Measurements from ENCODE around the gene IQSEC3. TPM values are rescaled to one million over a fixed set of nuclear protein-coding genes. Genes with fewer than 3 reads are reported as not detected.

Gene IQSEC3
- total and polyA plus RNA-seq, 2 of the 13 experiments (the other 11 are each of a cell fraction or from before 2014, with no cell fraction given), result not detected

- 0 out of 2 replicates have a peak, but pooled peaks have one; percentile 44 for TF ChIP-seq SMAD9 (CRISPR knock-in tag; IDR thresholded peaks at IDR 0.05)
- TF ChIP-seq HNF4G (IDR thresholded peaks at IDR 0.05; ENCODE audit: borderline replicate concordance, low read depth, low read length), result 0 out of 2 replicates have a peak, but pooled peaks have one; percentile 7
- no peak for TF ChIP-seq HNF4G (CRISPR knock-in tag; IDR thresholded peaks at IDR 0.05; ENCODE audit: borderline replicate concordance, low read depth)
- TF ChIP-seq ZBTB42 (CRISPR knock-in tag; IDR thresholded peaks at IDR 0.05), result no peak
- TF ChIP-seq KAT8 (CRISPR knock-in tag; IDR thresholded peaks at IDR 0.05), result no peak
- no peak for TF ChIP-seq ZNF460 (CRISPR knock-in tag; IDR thresholded peaks at IDR 0.05; ENCODE audit: borderline replicate concordance)
- TF ChIP-seq ZC3H4 (CRISPR knock-in tag; IDR thresholded peaks at IDR 0.05; ENCODE audit: borderline replicate concordance), result 0 out of 2 replicates have a peak, but pooled peaks have one; percentile 23
- no peak for TF ChIP-seq PAX8 (CRISPR knock-in tag; IDR thresholded peaks at IDR 0.05; ENCODE audit: borderline replicate concordance)
- TF ChIP-seq HHEX (CRISPR knock-in tag; IDR thresholded peaks at IDR 0.05), result no peak
- TF ChIP-seq ZNF772 (CRISPR knock-in tag; IDR thresholded peaks at IDR 0.05), result 0 out of 2 replicates have a peak, but pooled peaks have one; percentile 44
- TF ChIP-seq, protein P1, sequence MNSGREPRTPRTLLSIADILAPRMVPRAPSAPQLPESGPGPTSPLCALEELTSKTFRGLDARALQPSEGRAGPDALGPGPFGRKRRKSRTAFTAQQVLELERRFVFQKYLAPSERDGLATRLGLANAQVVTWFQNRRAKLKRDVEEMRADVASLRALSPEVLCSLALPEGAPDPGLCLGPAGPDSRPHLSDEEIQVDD (CRISPR knock-in tag; IDR thresholded peaks at IDR 0.05; ENCODE audit: borderline replicate concordance), result peak; percentile 62; the same call in 1 of the 2 replicates
- no peak for TF ChIP-seq HNRNPL (IDR thresholded peaks at IDR 0.05; ENCODE audit: low read depth, low read length)
- TF ChIP-seq PRPF4 (IDR thresholded peaks at IDR 0.05; ENCODE audit: low read depth, low read length, poor library complexity, severe bottlenecking), result no peak
- no peak for TF ChIP-seq SRF (IDR thresholded peaks at IDR 0.05; ENCODE audit: low read depth, low read length)
- TF ChIP-seq ZMYM3 (CRISPR knock-in tag; IDR thresholded peaks at IDR 0.05), result peak; percentile 30
- TF ChIP-seq GTF2F1 (IDR thresholded peaks at IDR 0.05; ENCODE audit: low read length), result no peak
- no peak for TF ChIP-seq SAP130 (CRISPR knock-in tag; IDR thresholded peaks at IDR 0.05; ENCODE audit: low read depth)
- no peak for TF ChIP-seq ZNF740 (CRISPR knock-in tag; IDR thresholded peaks at IDR 0.05)
- TF ChIP-seq, protein P2, sequence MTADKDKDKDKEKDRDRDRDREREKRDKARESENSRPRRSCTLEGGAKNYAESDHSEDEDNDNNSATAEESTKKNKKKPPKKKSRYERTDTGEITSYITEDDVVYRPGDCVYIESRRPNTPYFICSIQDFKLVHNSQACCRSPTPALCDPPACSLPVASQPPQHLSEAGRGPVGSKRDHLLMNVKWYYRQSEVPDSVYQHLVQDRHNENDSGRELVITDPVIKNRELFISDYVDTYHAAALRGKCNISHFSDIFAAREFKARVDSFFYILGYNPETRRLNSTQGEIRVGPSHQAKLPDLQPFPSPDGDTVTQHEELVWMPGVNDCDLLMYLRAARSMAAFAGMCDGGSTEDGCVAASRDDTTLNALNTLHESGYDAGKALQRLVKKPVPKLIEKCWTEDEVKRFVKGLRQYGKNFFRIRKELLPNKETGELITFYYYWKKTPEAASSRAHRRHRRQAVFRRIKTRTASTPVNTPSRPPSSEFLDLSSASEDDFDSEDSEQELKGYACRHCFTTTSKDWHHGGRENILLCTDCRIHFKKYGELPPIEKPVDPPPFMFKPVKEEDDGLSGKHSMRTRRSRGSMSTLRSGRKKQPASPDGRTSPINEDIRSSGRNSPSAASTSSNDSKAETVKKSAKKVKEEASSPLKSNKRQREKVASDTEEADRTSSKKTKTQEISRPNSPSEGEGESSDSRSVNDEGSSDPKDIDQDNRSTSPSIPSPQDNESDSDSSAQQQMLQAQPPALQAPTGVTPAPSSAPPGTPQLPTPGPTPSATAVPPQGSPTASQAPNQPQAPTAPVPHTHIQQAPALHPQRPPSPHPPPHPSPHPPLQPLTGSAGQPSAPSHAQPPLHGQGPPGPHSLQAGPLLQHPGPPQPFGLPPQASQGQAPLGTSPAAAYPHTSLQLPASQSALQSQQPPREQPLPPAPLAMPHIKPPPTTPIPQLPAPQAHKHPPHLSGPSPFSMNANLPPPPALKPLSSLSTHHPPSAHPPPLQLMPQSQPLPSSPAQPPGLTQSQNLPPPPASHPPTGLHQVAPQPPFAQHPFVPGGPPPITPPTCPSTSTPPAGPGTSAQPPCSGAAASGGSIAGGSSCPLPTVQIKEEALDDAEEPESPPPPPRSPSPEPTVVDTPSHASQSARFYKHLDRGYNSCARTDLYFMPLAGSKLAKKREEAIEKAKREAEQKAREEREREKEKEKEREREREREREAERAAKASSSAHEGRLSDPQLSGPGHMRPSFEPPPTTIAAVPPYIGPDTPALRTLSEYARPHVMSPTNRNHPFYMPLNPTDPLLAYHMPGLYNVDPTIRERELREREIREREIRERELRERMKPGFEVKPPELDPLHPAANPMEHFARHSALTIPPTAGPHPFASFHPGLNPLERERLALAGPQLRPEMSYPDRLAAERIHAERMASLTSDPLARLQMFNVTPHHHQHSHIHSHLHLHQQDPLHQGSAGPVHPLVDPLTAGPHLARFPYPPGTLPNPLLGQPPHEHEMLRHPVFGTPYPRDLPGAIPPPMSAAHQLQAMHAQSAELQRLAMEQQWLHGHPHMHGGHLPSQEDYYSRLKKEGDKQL (CRISPR knock-in tag; IDR thresholded peaks at IDR 0.05; ENCODE audit: low read depth), result no peak
These were observed 45.0 kb upstream of the IQSEC3 start (continued) for GRCh38 chr12:21301-22189.
